ENCODE measurements around the gene TC2N. TPM values are rescaled to one million over a fixed set of nuclear protein-coding genes. Genes with fewer than 3 reads are reported as not detected.
"Not testable (repeated sequence)": the region's sequence is repeated elsewhere in the genome, so short reads cannot be mapped to it uniquely, and the experiment has no call there.

The TC2N gene
- total and polyA plus RNA-seq, 2 donors (not counting 1 experiment from before 2014, with no cell fraction given), result 3.7 to 10.4 TPM

GRCh38 chr14:91845652-91846051, 21.7 kb downstream of the TC2N start:
- H3K79me2 ChIP-seq (ENCODE audit: control insufficient read depth, insufficient read depth, low read length), result no peaks in the 10 kb centered on the region
- intact Hi-C loops (cut with micrococcal nuclease), result no loop called here
- no peak overlapping the region for H3K4me2 ChIP-seq (replicated peaks; ENCODE audit: low read depth, low read length, poor library complexity, severe bottlenecking)
- no peak overlapping the region for H3K4me3 ChIP-seq (ENCODE audit: control extremely low read depth in 1 of 5, extremely low read depth in 1 of 5, insufficient read depth in 1 of 5, low read depth in 2 of 5, low read length in 4 of 5)
- H3K9ac ChIP-seq (ENCODE audit: low read length), result no peak overlapping the region
- no peak for DNase-seq
- POLR2A ChIA-PET, result interaction anchor here (0.6 kb wide), 1 partner anchor 358 kb away, joined by 3 read pairs; no protein-coding TSS in a partner anchor
- Mint-ChIP-seq H3K27ac (no peak overlapping the region), H3K27me3 (no peaks in the 10 kb centered on the region), H3K4me3 (no peak overlapping the region), H3K4me1 (peaks cover 32% of the 10 kb centered on the region), H3K9me3 (ENCODE audit: insufficient read depth) (no peaks in the 10 kb centered on the region)
- peaks cover 39 to 46% of the 10 kb centered on the region in 2 donors for H3K4me1 ChIP-seq (ENCODE audit: control insufficient read depth in 2 of 2, insufficient read depth in 2 of 2, low read length in 2 of 2)
- no peaks in the 10 kb centered on the region for H3K36me3 ChIP-seq (replicated peaks in 1 of 2; ENCODE audit: control extremely low read depth in 1 of 2, control insufficient read depth in 1 of 2, extremely low read depth in 1 of 2, insufficient read depth in 2 of 2, low read length in 1 of 2)
- peaks cover 0 to 8% (median 0%) of the 10 kb centered on the region in 4 experiments for H3K27me3 ChIP-seq (replicated peaks in 1 of 4; ENCODE audit: control extremely low read depth in 1 of 4, control insufficient read depth in 3 of 4, insufficient read depth in 4 of 4, low read length in 3 of 4)
- no peak overlapping the region for H2AFZ ChIP-seq (ENCODE audit: insufficient read depth, low read depth, low read length, poor library complexity, severe bottlenecking)
- 100% methylated on average over 1 of the region's 2 CpGs for WGBS (ENCODE audit: insufficient coverage)
- H4K20me1 ChIP-seq (ENCODE audit: control insufficient read depth, insufficient read depth, low read length, poor library complexity, severe bottlenecking), result no peaks in the 10 kb centered on the region
- no peaks in the 10 kb centered on the region for H3K9me3 ChIP-seq (ENCODE audit: control extremely low read depth in 1 of 3, control insufficient read depth in 2 of 3, insufficient read depth in 1 of 3, low read length in 2 of 3)
- ATAC-seq (ENCODE audit: low read depth), result no peak
- no peak overlapping the region for H3K27ac ChIP-seq (ENCODE audit: low read length in 2 of 2)
- CTCF ChIA-PET, result interaction anchor here (1.2 kb wide), 1 partner anchor 22 kb away, joined by 3 read pairs; the partner anchor contains the start of gene TC2N
- TF ChIP-seq, protein P1, sequence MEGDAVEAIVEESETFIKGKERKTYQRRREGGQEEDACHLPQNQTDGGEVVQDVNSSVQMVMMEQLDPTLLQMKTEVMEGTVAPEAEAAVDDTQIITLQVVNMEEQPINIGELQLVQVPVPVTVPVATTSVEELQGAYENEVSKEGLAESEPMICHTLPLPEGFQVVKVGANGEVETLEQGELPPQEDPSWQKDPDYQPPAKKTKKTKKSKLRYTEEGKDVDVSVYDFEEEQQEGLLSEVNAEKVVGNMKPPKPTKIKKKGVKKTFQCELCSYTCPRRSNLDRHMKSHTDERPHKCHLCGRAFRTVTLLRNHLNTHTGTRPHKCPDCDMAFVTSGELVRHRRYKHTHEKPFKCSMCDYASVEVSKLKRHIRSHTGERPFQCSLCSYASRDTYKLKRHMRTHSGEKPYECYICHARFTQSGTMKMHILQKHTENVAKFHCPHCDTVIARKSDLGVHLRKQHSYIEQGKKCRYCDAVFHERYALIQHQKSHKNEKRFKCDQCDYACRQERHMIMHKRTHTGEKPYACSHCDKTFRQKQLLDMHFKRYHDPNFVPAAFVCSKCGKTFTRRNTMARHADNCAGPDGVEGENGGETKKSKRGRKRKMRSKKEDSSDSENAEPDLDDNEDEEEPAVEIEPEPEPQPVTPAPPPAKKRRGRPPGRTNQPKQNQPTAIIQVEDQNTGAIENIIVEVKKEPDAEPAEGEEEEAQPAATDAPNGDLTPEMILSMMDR (IDR thresholded peaks at IDR 0.05), result no peak
- no peak for TF ChIP-seq EZH2 (IDR thresholded peaks at IDR 0.05; ENCODE audit: borderline replicate concordance, insufficient read depth, low read depth, low read length, poor library complexity, severe bottlenecking)

- H3K27ac Mint-ChIP-seq; H3K79me2 ChIP-seq (ENCODE audit: control insufficient read depth, insufficient read depth, low read length); H3K9ac ChIP-seq (ENCODE audit: low read length); H3K27ac ChIP-seq (ENCODE audit: low read length in 2 of 2); H3K27me3 Mint-ChIP-seq; intact Hi-C loops (cut with micrococcal nuclease); H3K27me3 ChIP-seq (replicated peaks in 1 of 4; ENCODE audit: control extremely low read depth in 1 of 4, control insufficient read depth in 3 of 4, insufficient read depth in 4 of 4, low read length in 3 of 4); DNase-seq; H3K9me3 ChIP-seq (ENCODE audit: control extremely low read depth in 1 of 3, control insufficient read depth in 2 of 3, insufficient read depth in 1 of 3, low read length in 2 of 3); H3K4me3 Mint-ChIP-seq; H2AFZ ChIP-seq (ENCODE audit: insufficient read depth, low read depth, low read length, poor library complexity, severe bottlenecking); H3K4me3 ChIP-seq (ENCODE audit: control extremely low read depth in 1 of 5, extremely low read depth in 1 of 5, insufficient read depth in 1 of 5, low read depth in 2 of 5, low read length in 4 of 5); H3K9me3 Mint-ChIP-seq (ENCODE audit: insufficient read depth); ATAC-seq (ENCODE audit: low read depth); H3K36me3 ChIP-seq (replicated peaks in 1 of 2; ENCODE audit: control extremely low read depth in 1 of 2, control insufficient read depth in 1 of 2, extremely low read depth in 1 of 2, insufficient read depth in 2 of 2, low read length in 1 of 2); H3K4me2 ChIP-seq (replicated peaks; ENCODE audit: low read depth, low read length, poor library complexity, severe bottlenecking); H4K20me1 ChIP-seq (ENCODE audit: control insufficient read depth, insufficient read depth, low read length, poor library complexity, severe bottlenecking): not testable (repeated sequence)
- POLR2A ChIA-PET, result interaction anchor here (0.7 kb wide), 1 partner anchor 72 kb away, joined by 3 read pairs; no protein-coding TSS in a partner anchor
- CTCF ChIA-PET, result interaction anchor here (1.2 kb wide), 1 partner anchor 22 kb away, joined by 3 read pairs; the partner anchor contains the start of gene TC2N
- H3K4me1 ChIP-seq (ENCODE audit: control insufficient read depth in 2 of 2, insufficient read depth in 2 of 2, low read length in 2 of 2), result peaks cover 42 to 47% of the 10 kb centered on the region in 2 donors
- peaks cover 35% of the 10 kb centered on the region for H3K4me1 Mint-ChIP-seq
- WGBS (ENCODE audit: insufficient coverage), result 98% methylated on average over 6 of the region's 8 CpGs
Observed at GRCh38 chr14:91845056-91845455, 22.3 kb downstream of the TC2N start.
